Endothelial cell of umbilical vein (primary cell): Measurements from ENCODE around the gene RNF112. TPM values are rescaled to one million over a fixed set of nuclear protein-coding genes. Genes with fewer than 3 reads are reported as not detected.

Experiments used
- BruUV-seq: library from RNA; stranded (reverse); fragments of 400-500 nt; replicated peaks from 2 replicates; lab custom pipeline; 2021; lab: Mats Ljungman, UMichigan
- CTCF ChIA-PET: fragments of 300-600, 350-600 bp; sonication (Branson Sonifier 250); formaldehyde crosslinking; loops from one replicate; lab custom pipeline; 2021; ENCODE audit warnings: antibody characterized with exemption, inconsistent platforms; lab: Charles Lee
- POLR2A ChIA-PET: fragments of 300-600, 350-600 bp; sonication (Branson Sonifier 250); formaldehyde crosslinking; loops from one replicate; lab custom pipeline; 2021; ENCODE audit warnings: antibody characterized with exemption, inconsistent platforms; lab: Charles Lee
- DNase-seq: peaks from one replicate; pipeline ENCODE4 v3.0.0-alpha.2; 2011; ENCODE audit warnings: low read depth, low spot score
- FAIRE-seq: peaks from 2 replicates; lab custom pipeline; 2011; peaks lifted over from hg19 to GRCh38; lab: Jason Lieb, UNC
- H2AFZ ChIP-seq: 2 replicates; pipeline ENCODE4 v1.6.0; 2012; ENCODE audit warnings: low read depth, low read length, control low read depth, inconsistent platforms
- H3K27ac ChIP-seq: 2 replicates; pipeline ENCODE4 v1.5.1; 2011; ENCODE audit warnings: low read depth, mild to moderate bottlenecking, control low read depth, low read length, moderate library complexity; ENCODE audit not compliant: insufficient read depth
- H3K27me3 ChIP-seq, 2 experiments: 2 replicates each; pipeline versions ENCODE4 v1.6.0 to v1.6.1; 2011; ENCODE audit warnings: low read length in 2 of 2, mixed read lengths in 1 of 2; ENCODE audit not compliant: control insufficient read depth in 2 of 2, insufficient read depth in 2 of 2
- H3K36me3 ChIP-seq, 2 experiments: 2 replicates in 1 of 2; 3 replicates in 1 of 2; pipeline ENCODE4 v1.5.1; 2011; ENCODE audit warnings: low read length in 2 of 2, mild to moderate bottlenecking in 1 of 2, moderate library complexity in 1 of 2; ENCODE audit not compliant: control insufficient read depth in 2 of 2, insufficient read depth in 2 of 2; ENCODE audit errors: extremely low read depth in 1 of 2
- H3K4me1 ChIP-seq: 3 replicates; pipeline ENCODE4 v1.5.1; 2011; ENCODE audit warnings: mild to moderate bottlenecking, low read length; ENCODE audit not compliant: control insufficient read depth, insufficient read depth; ENCODE audit errors: extremely low read depth
- H3K4me2 ChIP-seq: 2 replicates; pipeline ENCODE4 v1.6.1; 2011; ENCODE audit warnings: low read length, control low read depth, mixed read lengths; ENCODE audit not compliant: insufficient read depth
- H3K4me3 ChIP-seq, 3 experiments: fragments of 200-600 bp in 1 of 3; sonication (generic), shearing (Covaris generic) in 1 of 3; replicated peaks in 1 of 3; 2 replicates each; pipeline ENCODE4 v1.5.1; 2011 to 2016; ENCODE audit warnings: control low read depth in 3 of 3, low read length in 3 of 3, mild to moderate bottlenecking in 2 of 3, inconsistent platforms in 1 of 3, low read depth in 1 of 3, moderate library complexity in 1 of 3; ENCODE audit not compliant: insufficient read depth in 1 of 3
- H3K79me2 ChIP-seq: 2 replicates; pipeline ENCODE4 v1.6.0; 2012; ENCODE audit warnings: low read length, inconsistent platforms; ENCODE audit not compliant: control insufficient read depth, insufficient read depth
- H3K9ac ChIP-seq: replicated peaks from 2 replicates; pipeline ENCODE3; 2011; ENCODE audit warnings: low read length, control low read depth; ENCODE audit not compliant: insufficient read depth; ENCODE audit errors: extremely low read depth
- H3K9me1 ChIP-seq: replicated peaks from 3 replicates; pipeline ENCODE4 v1.6.0; 2011; ENCODE audit warnings: mild to moderate bottlenecking, low read length; ENCODE audit not compliant: control insufficient read depth, insufficient read depth; ENCODE audit errors: extremely low read depth
- H3K9me3 ChIP-seq: replicated peaks from 2 replicates; pipeline ENCODE4 v1.5.1; 2012; ENCODE audit warnings: low read length, inconsistent platforms; ENCODE audit not compliant: control insufficient read depth, insufficient read depth
- H4K20me1 ChIP-seq: replicated peaks from 2 replicates; pipeline ENCODE3; 2011; ENCODE audit warnings: mild to moderate bottlenecking, low read length; ENCODE audit not compliant: control insufficient read depth, insufficient read depth; ENCODE audit errors: extremely low read depth
- EZH2 ChIP-seq: IDR thresholded peaks from 2 replicates; pipeline ENCODE4 v1.6.1; 2012; ENCODE audit warnings: borderline replicate concordance, low read depth, mild to moderate bottlenecking, moderate library complexity, low read length, inconsistent platforms; ENCODE audit not compliant: severe bottlenecking
- FOS ChIP-seq: IDR thresholded peaks from 2 replicates; pipeline ENCODE4 v1.6.1; 2011; ENCODE audit warnings: mild to moderate bottlenecking, low read length, moderate library complexity, borderline replicate concordance; ENCODE audit not compliant: insufficient read depth
- GATA2 ChIP-seq: IDR thresholded peaks from 2 replicates; pipeline ENCODE4 v1.7.0; 2011; ENCODE audit warnings: low read depth, mild to moderate bottlenecking, moderate library complexity, mixed read lengths, low read length; ENCODE audit not compliant: insufficient read length, insufficient read depth
- JUN ChIP-seq: IDR thresholded peaks from 2 replicates; pipeline ENCODE4 v1.6.1; 2011; ENCODE audit warnings: borderline replicate concordance, low read depth; ENCODE audit not compliant: insufficient read length, insufficient read depth
- MYC ChIP-seq: IDR thresholded peaks from one replicate; pipeline ENCODE4 v1.6.1; 2011; ENCODE audit warnings: mild to moderate bottlenecking, low read depth, low read length
- POLR2A ChIP-seq: IDR thresholded peaks from 2 replicates; pipeline ENCODE4 v1.6.1; 2012; ENCODE audit warnings: low read depth, mild to moderate bottlenecking, control low read depth, low read length
- POLR2AphosphoS5 ChIP-seq: IDR thresholded peaks from 2 replicates; pipeline ENCODE4 v1.6.1; 2012; ENCODE audit warnings: low read depth, mild to moderate bottlenecking, control low read depth, low read length, moderate library complexity; ENCODE audit not compliant: insufficient read depth
- dilution Hi-C: fragments of 300-500 bp; cut with MboI; formaldehyde crosslinking; loops from one replicate; pipeline ENCODE4 v1.15.0; 2019; ENCODE audit warnings: low sequenced_read_pairs; ENCODE audit not compliant: extremely low pct_ligation_motif_present
- intact Hi-C: fragments of 100-400 bp; cut with micrococcal nuclease; formaldehyde crosslinking; loops from one replicate; pipeline ENCODE4 v1.10.0; 2022
- polyA plus RNA-seq, 4 experiments: library from polyadenylated mRNA; depleted of rRNA in 3 of 4; stranded (reverse) in 3 of 4; unstranded in 1 of 4; fragments of >200 nt; gene quantifications; 2 replicates each; pipeline versions ENCODE4 v1.2.1 to v1.2.3, GENCODE V29; 2011 to 2012; ENCODE audit warnings: missing spikeins in 1 of 4
- total RNA-seq: library from RNA; stranded (reverse); gene quantifications from 2 replicates; pipeline ENCODE4 v1.2.3, GENCODE V29; 2021
- TF ChIP-seq, protein P1 (sequence below): IDR thresholded peaks from 2 replicates; pipeline ENCODE4 v1.6.1; 2011; ENCODE audit not compliant: insufficient read depth, insufficient read length
- TF ChIP-seq, protein P2 (sequence below), 2 donors: IDR thresholded peaks; 1 replicate in 1 of 2; 2 replicates in 1 of 2; pipeline ENCODE4 v1.5.1; 2011; ENCODE audit warnings: low read length in 2 of 2, mild to moderate bottlenecking in 2 of 2, moderate library complexity in 2 of 2, control low read depth in 1 of 2, inconsistent platforms in 1 of 2, low read depth in 1 of 2; ENCODE audit not compliant: insufficient read depth in 1 of 2; ENCODE audit errors: extremely low read depth in 1 of 2

Gene RNF112
- total and polyA plus RNA-seq, 2 donors (not counting 3 experiments of a cell fraction or from before 2014, with no cell fraction given) = 0.06 to 0.11 TPM

DNA sequence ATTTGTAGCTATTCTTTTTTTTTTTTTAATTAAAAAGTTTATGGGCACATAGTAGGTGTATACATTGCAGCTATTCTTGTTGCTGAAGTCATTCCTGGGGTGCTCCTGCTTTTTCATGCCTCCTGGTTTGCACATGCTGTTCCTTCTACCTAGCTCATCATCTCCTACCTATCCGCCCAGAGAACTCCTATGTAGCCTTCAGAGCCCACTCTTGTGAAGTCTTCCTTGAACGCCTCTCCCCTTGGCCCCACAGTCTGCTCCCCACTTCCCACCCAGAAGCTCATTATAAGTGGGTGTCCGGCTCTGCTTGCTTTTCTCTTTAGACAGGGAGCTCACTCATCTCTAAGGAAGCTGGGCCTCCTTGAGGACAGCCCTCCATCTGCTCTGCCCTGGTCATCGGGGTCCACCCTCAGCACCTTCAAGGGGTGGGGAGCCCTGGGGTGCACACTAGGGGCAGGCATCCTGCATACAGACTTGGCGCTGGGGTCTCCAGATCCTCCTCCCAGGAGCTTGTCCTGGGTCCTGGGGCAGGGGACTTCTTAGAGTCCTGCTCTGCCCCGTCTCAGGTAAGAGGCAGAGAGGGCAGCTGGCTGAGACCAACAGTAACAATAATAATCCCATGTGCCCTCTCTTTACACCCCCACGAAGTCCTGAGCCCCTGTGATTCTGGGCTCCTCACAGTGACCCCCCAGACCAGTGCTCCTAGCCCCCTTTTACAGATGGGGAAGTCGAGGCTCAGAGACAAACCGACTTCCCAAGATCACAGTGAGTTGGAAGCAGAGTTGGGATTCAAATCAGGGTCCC, 45.0 kb upstream of the RNF112 start:
- Histone ChIP-seq H3K9ac (no peak overlapping the region), H2AFZ (no peak overlapping the region), H3K4me3 (no peak overlapping the region), H3K4me2 (no peak overlapping the region), H3K9me1 (no peaks in the 10 kb centered on the region), H3K27ac (no peak overlapping the region), H3K79me2 (no peaks in the 10 kb centered on the region), H3K36me3 (no peaks in the 10 kb centered on the region), H3K9me3 (no peaks in the 10 kb centered on the region), H3K4me1 (peaks cover 8% of the 10 kb centered on the region), H4K20me1 (no peaks in the 10 kb centered on the region), H3K27me3 (no peaks in the 10 kb centered on the region)
- dilution Hi-C loops = no loop called here
- intact Hi-C loops = no loop called here
- ChIA-PET POLR2A (no interaction called here), CTCF (interaction anchor here (1.0 to 3.8 kb wide), 4 partner anchors 8 to 397 kb away, joined by 3 to 34 read pairs (median 7); no protein-coding TSS in a partner anchor)
- TF ChIP-seq, protein P1, sequence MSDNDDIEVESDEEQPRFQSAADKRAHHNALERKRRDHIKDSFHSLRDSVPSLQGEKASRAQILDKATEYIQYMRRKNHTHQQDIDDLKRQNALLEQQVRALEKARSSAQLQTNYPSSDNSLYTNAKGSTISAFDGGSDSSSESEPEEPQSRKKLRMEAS = no peak
- TF ChIP-seq, protein P2, sequence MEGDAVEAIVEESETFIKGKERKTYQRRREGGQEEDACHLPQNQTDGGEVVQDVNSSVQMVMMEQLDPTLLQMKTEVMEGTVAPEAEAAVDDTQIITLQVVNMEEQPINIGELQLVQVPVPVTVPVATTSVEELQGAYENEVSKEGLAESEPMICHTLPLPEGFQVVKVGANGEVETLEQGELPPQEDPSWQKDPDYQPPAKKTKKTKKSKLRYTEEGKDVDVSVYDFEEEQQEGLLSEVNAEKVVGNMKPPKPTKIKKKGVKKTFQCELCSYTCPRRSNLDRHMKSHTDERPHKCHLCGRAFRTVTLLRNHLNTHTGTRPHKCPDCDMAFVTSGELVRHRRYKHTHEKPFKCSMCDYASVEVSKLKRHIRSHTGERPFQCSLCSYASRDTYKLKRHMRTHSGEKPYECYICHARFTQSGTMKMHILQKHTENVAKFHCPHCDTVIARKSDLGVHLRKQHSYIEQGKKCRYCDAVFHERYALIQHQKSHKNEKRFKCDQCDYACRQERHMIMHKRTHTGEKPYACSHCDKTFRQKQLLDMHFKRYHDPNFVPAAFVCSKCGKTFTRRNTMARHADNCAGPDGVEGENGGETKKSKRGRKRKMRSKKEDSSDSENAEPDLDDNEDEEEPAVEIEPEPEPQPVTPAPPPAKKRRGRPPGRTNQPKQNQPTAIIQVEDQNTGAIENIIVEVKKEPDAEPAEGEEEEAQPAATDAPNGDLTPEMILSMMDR (IDR thresholded peaks at IDR 0.05; ENCODE audit: extremely low read depth in 1 of 2, insufficient read depth in 1 of 2, low read depth in 1 of 2, low read length in 2 of 2) = no peak
- TF ChIP-seq EZH2 = no peak
- TF ChIP-seq POLR2A = no peak
- TF ChIP-seq JUN = no peak
- no peak for TF ChIP-seq MYC
- TF ChIP-seq POLR2AphosphoS5 = no peak
- no peak for TF ChIP-seq FOS
- TF ChIP-seq GATA2 = no peak
- BruUV-seq = no TSS peak
- no peak for FAIRE-seq
- DNase-seq = no peak
